H1 (cell line): ENCODE results near the gene GGN. TPM values are rescaled to one million over a fixed set of nuclear protein-coding genes. Genes with fewer than 3 reads are reported as not detected.

ENCODE experiments used
- CTCF ChIA-PET: fragments of 300-600 bp; sonication (Branson Sonifier 250); formaldehyde crosslinking; loops from one replicate; lab custom pipeline; 2021; ENCODE audit not compliant: partially characterized antibody; lab: Charles Lee
- POLR2A ChIA-PET: fragments of 300-600 bp; sonication (Branson Sonifier 250); formaldehyde crosslinking; loops from one replicate; lab custom pipeline; 2021; ENCODE audit warnings: inconsistent platforms; ENCODE audit not compliant: partially characterized antibody; lab: Charles Lee
- DNase-seq, 2 experiments: peaks; one replicate each; pipeline versions ENCODE4 v3.0.0 to v3.0.0-alpha.2; 2010 to 2022; ENCODE audit warnings: low spot score in 2 of 2, low read depth in 1 of 2, mixed read lengths in 1 of 2
- FAIRE-seq: peaks from 2 replicates; lab custom pipeline; 2011; peaks lifted over from hg19 to GRCh38; lab: Jason Lieb, UNC
- H2AFZ ChIP-seq: 2 replicates; pipeline ENCODE4 v1.8.1; 2012; ENCODE audit warnings: low read length, inconsistent platforms
- H2AK5ac ChIP-seq: 2 replicates; pipeline ENCODE4 v1.6.1; 2013; ENCODE audit warnings: low read depth, low read length
- H2BK120ac ChIP-seq: replicated peaks from 2 replicates; pipeline ENCODE3; 2013; ENCODE audit warnings: low read depth, low read length, inconsistent platforms
- H2BK12ac ChIP-seq: 2 replicates; pipeline ENCODE4 v1.6.1; 2013; ENCODE audit warnings: low read depth, low read length
- H2BK15ac ChIP-seq: 2 replicates; pipeline ENCODE4 v1.6.1; 2013; ENCODE audit warnings: low read length
- H2BK20ac ChIP-seq: 2 replicates; pipeline ENCODE4 v1.6.1; 2013; ENCODE audit warnings: low read length
- H2BK5ac ChIP-seq: 2 replicates; pipeline ENCODE4 v1.6.1; 2013; ENCODE audit warnings: low read depth, low read length
- H3K14ac ChIP-seq: 2 replicates; pipeline ENCODE4 v1.6.1; 2013; ENCODE audit warnings: inconsistent platforms; ENCODE audit not compliant: insufficient read length
- H3K18ac ChIP-seq: 2 replicates; pipeline ENCODE4 v1.6.1; 2013; ENCODE audit warnings: low read length; ENCODE audit errors: extremely low read depth
- H3K23ac ChIP-seq: 2 replicates; pipeline ENCODE4 v1.6.1; 2013; ENCODE audit warnings: inconsistent platforms; ENCODE audit not compliant: insufficient read length
- H3K23me2 ChIP-seq: 2 replicates; pipeline ENCODE4 v1.6.1; 2013; ENCODE audit warnings: low read depth, low read length
- H3K27ac ChIP-seq: 2 replicates; pipeline ENCODE4 v1.6.1; 2011; ENCODE audit warnings: low read depth, low read length, inconsistent platforms
- H3K27me3 ChIP-seq, 4 experiments: replicated peaks in 1 of 4; 1 replicate in 1 of 4; 2 replicates in 3 of 4; pipeline versions ENCODE4 v1.6.1 to v1.8.1; 2011 to 2013; ENCODE audit warnings: low read length in 3 of 4, mild to moderate bottlenecking in 3 of 4, inconsistent platforms in 2 of 4, mixed read lengths in 2 of 4, moderate library complexity in 1 of 4; ENCODE audit not compliant: control insufficient read depth in 3 of 4, insufficient read depth in 3 of 4; ENCODE audit errors: extremely low read depth in 1 of 4
- H3K36me3 ChIP-seq, 4 experiments: 2 replicates each; pipeline versions ENCODE4 v1.6.1 to v1.8.1; 2011 to 2013; ENCODE audit warnings: mild to moderate bottlenecking in 4 of 4, low read length in 3 of 4, moderate library complexity in 2 of 4, control low read depth in 1 of 4, inconsistent platforms in 1 of 4; ENCODE audit not compliant: insufficient read depth in 4 of 4, control insufficient read depth in 2 of 4
- H3K4ac ChIP-seq: replicated peaks from 2 replicates; pipeline ENCODE3; 2013; ENCODE audit warnings: low read length, low read depth, mixed read lengths, inconsistent platforms; ENCODE audit not compliant: insufficient read length
- H3K4me1 ChIP-seq, 4 experiments: replicated peaks in 1 of 4; 1 replicate in 1 of 4; 2 replicates in 3 of 4; pipeline versions ENCODE4 v1.6.1 to v1.8.1; 2011 to 2013; ENCODE audit warnings: low read length in 3 of 4, inconsistent platforms in 2 of 4, mixed read lengths in 1 of 4; ENCODE audit not compliant: insufficient read depth in 4 of 4, control insufficient read depth in 3 of 4
- H3K4me2 ChIP-seq, 2 experiments: 2 replicates each; pipeline versions ENCODE4 v1.6.1 to v1.8.1; 2011 to 2013; ENCODE audit warnings: low read depth in 2 of 2, low read length in 2 of 2, control low read depth in 1 of 2, inconsistent platforms in 1 of 2, mild to moderate bottlenecking in 1 of 2; ENCODE audit not compliant: insufficient read depth in 1 of 2
- H3K4me3 ChIP-seq, 4 experiments: fragments of 200-600, 300-600 bp in 1 of 4; sonication (generic), shearing (Covaris generic), sonication (Bioruptor Twin) in 1 of 4; 2 replicates each; pipeline versions ENCODE4 v1.5.1 to v1.8.1; 2011 to 2016; ENCODE audit warnings: low read length in 4 of 4, low read depth in 3 of 4, control low read depth in 2 of 4, inconsistent platforms in 2 of 4, mild to moderate bottlenecking in 2 of 4, mixed read lengths in 1 of 4, moderate library complexity in 1 of 4; ENCODE audit not compliant: insufficient read depth in 2 of 4; ENCODE audit errors: extremely low read depth in 1 of 4
- H3K56ac ChIP-seq: replicated peaks from 2 replicates; pipeline ENCODE3; 2013; ENCODE audit warnings: low read depth, mild to moderate bottlenecking, mixed read lengths, low read length, inconsistent platforms; ENCODE audit not compliant: insufficient read length
- H3K79me1 ChIP-seq: 2 replicates; pipeline ENCODE4 v1.6.1; 2013; ENCODE audit warnings: low read depth, low read length, control low read depth
- H3K79me2 ChIP-seq, 2 experiments: 2 replicates each; pipeline versions ENCODE4 v1.6.1 to v1.8.1; 2012 to 2013; ENCODE audit warnings: low read length in 2 of 2, mild to moderate bottlenecking in 2 of 2, inconsistent platforms in 1 of 2; ENCODE audit not compliant: insufficient read depth in 2 of 2, control insufficient read depth in 1 of 2
- H3K9ac ChIP-seq, 4 experiments: replicated peaks in 1 of 4; 1 replicate in 1 of 4; 2 replicates in 3 of 4; pipeline versions ENCODE4 v1.6.1 to v1.8.1; 2011 to 2013; ENCODE audit warnings: low read depth in 3 of 4, low read length in 3 of 4, control low read depth in 2 of 4, mild to moderate bottlenecking in 2 of 4, moderate library complexity in 2 of 4, inconsistent platforms in 1 of 4; ENCODE audit errors: extremely low read depth in 1 of 4
- H3K9me3 ChIP-seq, 2 experiments: 2 replicates each; pipeline versions ENCODE4 v1.6.1 to v1.8.1; 2012 to 2013; ENCODE audit warnings: mild to moderate bottlenecking in 2 of 2, moderate library complexity in 2 of 2, control low read depth in 1 of 2, inconsistent platforms in 1 of 2, low read depth in 1 of 2, low read length in 1 of 2, mixed read lengths in 1 of 2; ENCODE audit not compliant: insufficient read depth in 2 of 2
- H4K20me1 ChIP-seq, 2 experiments: replicated peaks in 1 of 2; 2 replicates each; pipeline versions ENCODE3 to v1.8.1; 2011 to 2013; ENCODE audit warnings: inconsistent platforms in 2 of 2, low read length in 2 of 2, mild to moderate bottlenecking in 1 of 2; ENCODE audit not compliant: insufficient read depth in 2 of 2, control insufficient read depth in 1 of 2
- H4K5ac ChIP-seq: 2 replicates; pipeline ENCODE4 v1.6.1; 2013; ENCODE audit warnings: low read length, low read depth, mixed read lengths, inconsistent platforms; ENCODE audit not compliant: insufficient read length
- H4K8ac ChIP-seq: 2 replicates; pipeline ENCODE4 v1.8.0; 2013; ENCODE audit warnings: mild to moderate bottlenecking, moderate library complexity, low read length, inconsistent platforms; ENCODE audit not compliant: insufficient read depth; ENCODE audit errors: extremely low read depth
- H4K91ac ChIP-seq: replicated peaks from 2 replicates; pipeline ENCODE3; 2013; ENCODE audit warnings: low read length, mixed read lengths, inconsistent platforms; ENCODE audit not compliant: insufficient read length
- FOSL1 ChIP-seq: IDR thresholded peaks from 2 replicates; pipeline ENCODE4 v1.6.1; 2011; ENCODE audit warnings: mild to moderate bottlenecking, low read depth, low read length, moderate library complexity; ENCODE audit not compliant: insufficient read depth
- NRF1 ChIP-seq: IDR thresholded peaks from 2 replicates; pipeline ENCODE4 v1.6.1; 2011; ENCODE audit warnings: mild to moderate bottlenecking, low read depth, low read length, improper control_type of control experiment
- POU5F1 ChIP-seq: IDR thresholded peaks from 2 replicates; pipeline ENCODE4 v1.6.1; 2011; ENCODE audit warnings: low read depth, mild to moderate bottlenecking, low read length, moderate library complexity
- SP4 ChIP-seq: IDR thresholded peaks from 2 replicates; pipeline ENCODE4 v1.6.1; 2012; ENCODE audit warnings: low read length, inconsistent platforms
- WGBS, 2 experiments: shearing (Covaris generic) in 1 of 2; methylation state at CpG; one replicate each; pipeline versions ENCODE4 v1.1.6 to v1.1.7; 2013 to 2015; ENCODE audit warnings: low lambda C conversion rate in 2 of 2, mixed read lengths in 2 of 2, inconsistent platforms in 1 of 2, low coverage in 1 of 2, missing lambda C conversion rate in 1 of 2; ENCODE audit not compliant: insufficient replicate concordance in 2 of 2, insufficient coverage in 1 of 2, insufficient read length in 1 of 2; ENCODE audit errors: extremely low coverage in 1 of 2, missing lambda C conversion rate in 1 of 2; 5-methylcytosine and 5-hydroxymethylcytosine counted together
- polyA plus RNA-seq, 7 experiments: library from polyadenylated mRNA; depleted of rRNA in 3 of 7; stranded (reverse) in 5 of 7; unstranded in 2 of 7; fragments of >200 nt in 5 of 7; fragments of 200-250 nt in 2 of 7; gene quantifications; 1 replicate in 5 of 7; 2 replicates in 1 of 7; 4 replicates in 1 of 7; pipeline versions ENCODE4 v1.2.1 to v1.2.3, GENCODE V29; 2011 to 2013; ENCODE audit warnings: missing spikeins in 2 of 7, mixed read lengths in 2 of 7
- total RNA-seq: library from RNA; stranded (reverse); fragmentation: NEBNext Ultra II Directional; extraction: Animal tissue kit (Norgen Biotek cat#: 25700); gene quantifications from 2 replicates; pipeline ENCODE4 v1.2.1, GENCODE V29; 2021

The GGN gene
- total and polyA plus RNA-seq, 2 of the 8 experiments (the other 6 are each of a cell fraction or from before 2014, with no cell fraction given): 0.47 to 1.2 TPM

GRCh38 chr19:38376576-38376975 lies 11.3 kb downstream of the GGN start:
- Histone ChIP-seq H3K4ac (no peak overlapping the region), H3K23me2 (peaks cover 7% of the 10 kb centered on the region; the same call in 1 of the 2 replicates), H3K4me3 (no peak overlapping the region), H3K23ac (no peak overlapping the region), H2BK20ac (no peak overlapping the region), H4K91ac (no peak overlapping the region), H3K79me1 (peaks cover 14% of the 10 kb centered on the region), H4K8ac (no peak overlapping the region; the same call in 1 of the 2 replicates), H2BK15ac (no peak overlapping the region), H3K14ac (no peak overlapping the region), H3K9me3 (no peaks in the 10 kb centered on the region), H3K9ac (no peak overlapping the region), H3K56ac (no peak overlapping the region), H2AFZ (no peak overlapping the region), H4K20me1 (peaks cover 3 to 8% of the 10 kb centered on the region in 2 experiments), H2AK5ac (no peak overlapping the region)
- FAIRE-seq (no peak), DNase-seq (no peak)
- TF ChIP-seq POU5F1 (no peak), NRF1 (no peak), SP4 (no peak), FOSL1 (no peak)
- TF ChIP-seq, all 59 proteins: peak for 0
- H3K18ac ChIP-seq: no peak overlapping the region
- ChIA-PET POLR2A (interaction anchor here (1.2 to 3.8 kb wide), 3 partner anchors 12 to 59 kb away, joined by 4 to 35 read pairs (median 4); partner anchors contain the start of genes GGN and SPRED3), CTCF (interaction anchor here (1.0 to 5.7 kb wide), 6 partner anchors 8 to 142 kb away, joined by 4 to 37 read pairs (median 6); partner anchors contain the start of genes CATSPERG, FAM98C and KCNK6)
- no peak overlapping the region for H3K27ac ChIP-seq
- peaks cover 9 to 14% (median 11%) of the 10 kb centered on the region in 4 experiments; a peak in 7 of 8 replicates for H3K36me3 ChIP-seq
- H3K27me3 ChIP-seq: no peaks in the 10 kb centered on the region
- H2BK5ac ChIP-seq: no peak overlapping the region
- WGBS, 2 experiments: 71% methylated on average over 3 of the region's 3 CpGs; no CpG with 5 or more reads in 1 of the 2 experiments
- no peak overlapping the region for H4K5ac ChIP-seq
- H3K79me2 ChIP-seq: peaks cover 0 to 22% of the 10 kb centered on the region in 2 experiments; a peak in 2 of 4 replicates
- H3K4me2 ChIP-seq: no peak overlapping the region; a peak in 1 of 4 replicates
- H3K4me1 ChIP-seq: peaks cover 0 to 6% (median 3%) of the 10 kb centered on the region in 4 experiments; a peak in 3 of 7 replicates
- no peak overlapping the region for H2BK12ac ChIP-seq
- no peak overlapping the region for H2BK120ac ChIP-seq
